ENCODE data around the gene PPFIA1. TPM values are rescaled to one million over a fixed set of nuclear protein-coding genes. Genes with fewer than 3 reads are reported as not detected.

PPFIA1 gene
- total and polyA plus RNA-seq, 2 of the 8 experiments (the other 6 are each of a cell fraction or from before 2014, with no cell fraction given): 44.3 to 73.5 TPM

- no peak overlapping the region for H2BK5ac ChIP-seq (ENCODE audit: low read depth, low read length)
- ChIA-PET CTCF (ENCODE audit: partially characterized antibody) (interaction anchor here (0.8 to 1.5 kb wide), 4 partner anchors 12 to 98 kb away, joined by 3 read pairs; no protein-coding TSS in a partner anchor), POLR2A (ENCODE audit: partially characterized antibody) (no interaction called here)
- no peak overlapping the region for H3K14ac ChIP-seq (ENCODE audit: insufficient read length)
- H3K18ac ChIP-seq (ENCODE audit: extremely low read depth, low read length): no peak overlapping the region
- H2BK15ac ChIP-seq (ENCODE audit: low read length): no peak overlapping the region
- no peak overlapping the region for H2AK5ac ChIP-seq (ENCODE audit: low read depth, low read length)
- no peaks in the 10 kb centered on the region; the same call in 1 of the 2 replicates for H3K79me1 ChIP-seq (ENCODE audit: low read depth, low read length)
- no peak overlapping the region for H2BK12ac ChIP-seq (ENCODE audit: low read depth, low read length)
- no peak overlapping the region for H3K9ac ChIP-seq (replicated peaks in 1 of 4; ENCODE audit: extremely low read depth in 1 of 4, low read depth in 3 of 4, low read length in 3 of 4)
- peaks cover 8 to 71% (median 36%) of the 10 kb centered on the region in 4 experiments for H3K36me3 ChIP-seq (ENCODE audit: control insufficient read depth in 2 of 4, insufficient read depth in 4 of 4, low read length in 3 of 4)
- no peak overlapping the region for H4K91ac ChIP-seq (replicated peaks; ENCODE audit: insufficient read length, low read length)
- H3K27ac ChIP-seq (ENCODE audit: low read depth, low read length): no peak overlapping the region
- FAIRE-seq: no peak
- H4K8ac ChIP-seq (ENCODE audit: extremely low read depth, insufficient read depth, low read length): no peak overlapping the region
- peaks cover 0 to 10% of the 10 kb centered on the region in 2 experiments; a peak in 1 of 4 replicates for H3K79me2 ChIP-seq (ENCODE audit: control insufficient read depth in 1 of 2, insufficient read depth in 2 of 2, low read length in 2 of 2)
- H2BK20ac ChIP-seq (ENCODE audit: low read length): no peak overlapping the region
- no peaks in the 10 kb centered on the region for H3K27me3 ChIP-seq (replicated peaks in 1 of 4; ENCODE audit: control insufficient read depth in 3 of 4, extremely low read depth in 1 of 4, insufficient read depth in 3 of 4, low read length in 3 of 4)
- no peak overlapping the region for H3K56ac ChIP-seq (replicated peaks; ENCODE audit: insufficient read length, low read depth, low read length)
- H4K5ac ChIP-seq (ENCODE audit: insufficient read length, low read depth, low read length): no peak overlapping the region
- no peaks in the 10 kb centered on the region for H3K23me2 ChIP-seq (ENCODE audit: low read depth, low read length)
- 78% methylated on average over 3 of the region's 3 CpGs; no CpG with 5 or more reads in 1 of the 2 experiments for WGBS, 2 experiments (ENCODE audit: extremely low coverage in 1 of 2, insufficient coverage in 1 of 2, insufficient read length in 1 of 2, insufficient replicate concordance in 2 of 2, low coverage in 1 of 2, low lambda C conversion rate in 2 of 2, missing lambda C conversion rate in 1 of 2)
- H2BK120ac ChIP-seq (replicated peaks; ENCODE audit: low read depth, low read length): no peak overlapping the region
- no peak overlapping the region for H3K4me2 ChIP-seq (ENCODE audit: insufficient read depth in 1 of 2, low read depth in 2 of 2, low read length in 2 of 2)
- H3K23ac ChIP-seq (ENCODE audit: insufficient read length): no peak overlapping the region
- DNase-seq (ENCODE audit: low read depth in 1 of 2, low spot score in 2 of 2): no peak
- no peak overlapping the region for H3K4me3 ChIP-seq (ENCODE audit: extremely low read depth in 1 of 4, insufficient read depth in 2 of 4, low read depth in 3 of 4, low read length in 4 of 4)
- peaks cover 4% of the 10 kb centered on the region in 2 experiments for H4K20me1 ChIP-seq (replicated peaks in 1 of 2; ENCODE audit: control insufficient read depth in 1 of 2, insufficient read depth in 2 of 2, low read length in 2 of 2)
- H3K4me1 ChIP-seq (replicated peaks in 1 of 4; ENCODE audit: control insufficient read depth in 3 of 4, insufficient read depth in 4 of 4, low read length in 3 of 4): no peaks in the 10 kb centered on the region; a peak in 1 of 7 replicates
- no peak overlapping the region for H3K4ac ChIP-seq (replicated peaks; ENCODE audit: insufficient read length, low read depth, low read length)
- H3K9me3 ChIP-seq (ENCODE audit: insufficient read depth in 2 of 2, low read depth in 1 of 2, low read length in 1 of 2): no peaks in the 10 kb centered on the region
- no peak overlapping the region for H2AFZ ChIP-seq (ENCODE audit: low read length)
- TF ChIP-seq, protein P1, sequence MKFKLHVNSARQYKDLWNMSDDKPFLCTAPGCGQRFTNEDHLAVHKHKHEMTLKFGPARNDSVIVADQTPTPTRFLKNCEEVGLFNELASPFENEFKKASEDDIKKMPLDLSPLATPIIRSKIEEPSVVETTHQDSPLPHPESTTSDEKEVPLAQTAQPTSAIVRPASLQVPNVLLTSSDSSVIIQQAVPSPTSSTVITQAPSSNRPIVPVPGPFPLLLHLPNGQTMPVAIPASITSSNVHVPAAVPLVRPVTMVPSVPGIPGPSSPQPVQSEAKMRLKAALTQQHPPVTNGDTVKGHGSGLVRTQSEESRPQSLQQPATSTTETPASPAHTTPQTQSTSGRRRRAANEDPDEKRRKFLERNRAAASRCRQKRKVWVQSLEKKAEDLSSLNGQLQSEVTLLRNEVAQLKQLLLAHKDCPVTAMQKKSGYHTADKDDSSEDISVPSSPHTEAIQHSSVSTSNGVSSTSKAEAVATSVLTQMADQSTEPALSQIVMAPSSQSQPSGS (IDR thresholded peaks at IDR 0.05; ENCODE audit: low read length): no peak
- no peak for TF ChIP-seq SP2 (IDR thresholded peaks at IDR 0.05; ENCODE audit: low read length)
- no peak for TF ChIP-seq NANOG (IDR thresholded peaks at IDR 0.05; ENCODE audit: insufficient read depth, low read depth, low read length, poor library complexity, severe bottlenecking)
- no peak for TF ChIP-seq GABPA (IDR thresholded peaks at IDR 0.05; ENCODE audit: borderline replicate concordance, insufficient read depth, low read length)
- TF ChIP-seq BCL11A (IDR thresholded peaks at IDR 0.05; ENCODE audit: low read depth in 2 of 2, low read length in 2 of 2): no peak
- no peak for TF ChIP-seq EGR1 (IDR thresholded peaks at IDR 0.05; ENCODE audit: borderline replicate concordance, low read depth, low read length)
- TF ChIP-seq, protein P2, sequence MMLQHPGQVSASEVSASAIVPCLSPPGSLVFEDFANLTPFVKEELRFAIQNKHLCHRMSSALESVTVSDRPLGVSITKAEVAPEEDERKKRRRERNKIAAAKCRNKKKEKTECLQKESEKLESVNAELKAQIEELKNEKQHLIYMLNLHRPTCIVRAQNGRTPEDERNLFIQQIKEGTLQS (IDR thresholded peaks at IDR 0.05; ENCODE audit: insufficient read depth, low read depth, low read length): no peak
- no peak for TF ChIP-seq JUN (IDR thresholded peaks at IDR 0.05; ENCODE audit: low read depth, low read length)
- no peak for TF ChIP-seq POLR2AphosphoS5 (IDR thresholded peaks at IDR 0.05; ENCODE audit: low read depth, low read length)
- TF ChIP-seq, protein P3, sequence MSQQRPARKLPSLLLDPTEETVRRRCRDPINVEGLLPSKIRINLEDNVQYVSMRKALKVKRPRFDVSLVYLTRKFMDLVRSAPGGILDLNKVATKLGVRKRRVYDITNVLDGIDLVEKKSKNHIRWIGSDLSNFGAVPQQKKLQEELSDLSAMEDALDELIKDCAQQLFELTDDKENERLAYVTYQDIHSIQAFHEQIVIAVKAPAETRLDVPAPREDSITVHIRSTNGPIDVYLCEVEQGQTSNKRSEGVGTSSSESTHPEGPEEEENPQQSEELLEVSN (IDR thresholded peaks at IDR 0.05): no peak
- no peak for TF ChIP-seq SIRT6 (IDR thresholded peaks at IDR 0.05; ENCODE audit: low read length)
- no peak for TF ChIP-seq SP4 (IDR thresholded peaks at IDR 0.05; ENCODE audit: low read length)
Observed at GRCh38 chr11:70325824-70326223, 55.3 kb downstream of the PPFIA1 start.

Measured in H1 (cell line).